H1 (cell line): ENCODE results near the gene TRIM47. TPM values are rescaled to one million over a fixed set of nuclear protein-coding genes. Genes with fewer than 3 reads are reported as not detected.

Source experiments
- CTCF ChIA-PET: fragments of 300-600 bp; sonication (Branson Sonifier 250); formaldehyde crosslinking; loops from one replicate; lab custom pipeline; 2021; ENCODE audit not compliant: partially characterized antibody; lab: Charles Lee
- POLR2A ChIA-PET: fragments of 300-600 bp; sonication (Branson Sonifier 250); formaldehyde crosslinking; loops from one replicate; lab custom pipeline; 2021; ENCODE audit warnings: inconsistent platforms; ENCODE audit not compliant: partially characterized antibody; lab: Charles Lee
- DNase-seq, 2 experiments: peaks; one replicate each; pipeline versions ENCODE4 v3.0.0 to v3.0.0-alpha.2; 2010 to 2022; ENCODE audit warnings: low spot score in 2 of 2, low read depth in 1 of 2, mixed read lengths in 1 of 2
- FAIRE-seq: peaks from 2 replicates; lab custom pipeline; 2011; peaks lifted over from hg19 to GRCh38; lab: Jason Lieb, UNC
- H2AFZ ChIP-seq: 2 replicates; pipeline ENCODE4 v1.8.1; 2012; ENCODE audit warnings: low read length, inconsistent platforms
- H2AK5ac ChIP-seq: 2 replicates; pipeline ENCODE4 v1.6.1; 2013; ENCODE audit warnings: low read depth, low read length
- H2BK120ac ChIP-seq: replicated peaks from 2 replicates; pipeline ENCODE3; 2013; ENCODE audit warnings: low read depth, low read length, inconsistent platforms
- H2BK12ac ChIP-seq: 2 replicates; pipeline ENCODE4 v1.6.1; 2013; ENCODE audit warnings: low read depth, low read length
- H2BK15ac ChIP-seq: 2 replicates; pipeline ENCODE4 v1.6.1; 2013; ENCODE audit warnings: low read length
- H2BK20ac ChIP-seq: 2 replicates; pipeline ENCODE4 v1.6.1; 2013; ENCODE audit warnings: low read length
- H2BK5ac ChIP-seq: 2 replicates; pipeline ENCODE4 v1.6.1; 2013; ENCODE audit warnings: low read depth, low read length
- H3K14ac ChIP-seq: 2 replicates; pipeline ENCODE4 v1.6.1; 2013; ENCODE audit warnings: inconsistent platforms; ENCODE audit not compliant: insufficient read length
- H3K18ac ChIP-seq: 2 replicates; pipeline ENCODE4 v1.6.1; 2013; ENCODE audit warnings: low read length; ENCODE audit errors: extremely low read depth
- H3K23ac ChIP-seq: 2 replicates; pipeline ENCODE4 v1.6.1; 2013; ENCODE audit warnings: inconsistent platforms; ENCODE audit not compliant: insufficient read length
- H3K23me2 ChIP-seq: 2 replicates; pipeline ENCODE4 v1.6.1; 2013; ENCODE audit warnings: low read depth, low read length
- H3K27ac ChIP-seq: 2 replicates; pipeline ENCODE4 v1.6.1; 2011; ENCODE audit warnings: low read depth, low read length, inconsistent platforms
- H3K27me3 ChIP-seq, 4 experiments: replicated peaks in 1 of 4; 1 replicate in 1 of 4; 2 replicates in 3 of 4; pipeline versions ENCODE4 v1.6.1 to v1.8.1; 2011 to 2013; ENCODE audit warnings: low read length in 3 of 4, mild to moderate bottlenecking in 3 of 4, inconsistent platforms in 2 of 4, mixed read lengths in 2 of 4, moderate library complexity in 1 of 4; ENCODE audit not compliant: control insufficient read depth in 3 of 4, insufficient read depth in 3 of 4; ENCODE audit errors: extremely low read depth in 1 of 4
- H3K36me3 ChIP-seq, 4 experiments: 2 replicates each; pipeline versions ENCODE4 v1.6.1 to v1.8.1; 2011 to 2013; ENCODE audit warnings: mild to moderate bottlenecking in 4 of 4, low read length in 3 of 4, moderate library complexity in 2 of 4, control low read depth in 1 of 4, inconsistent platforms in 1 of 4; ENCODE audit not compliant: insufficient read depth in 4 of 4, control insufficient read depth in 2 of 4
- H3K4ac ChIP-seq: replicated peaks from 2 replicates; pipeline ENCODE3; 2013; ENCODE audit warnings: low read length, low read depth, mixed read lengths, inconsistent platforms; ENCODE audit not compliant: insufficient read length
- H3K4me1 ChIP-seq, 4 experiments: replicated peaks in 1 of 4; 1 replicate in 1 of 4; 2 replicates in 3 of 4; pipeline versions ENCODE4 v1.6.1 to v1.8.1; 2011 to 2013; ENCODE audit warnings: low read length in 3 of 4, inconsistent platforms in 2 of 4, mixed read lengths in 1 of 4; ENCODE audit not compliant: insufficient read depth in 4 of 4, control insufficient read depth in 3 of 4
- H3K4me2 ChIP-seq, 2 experiments: 2 replicates each; pipeline versions ENCODE4 v1.6.1 to v1.8.1; 2011 to 2013; ENCODE audit warnings: low read depth in 2 of 2, low read length in 2 of 2, control low read depth in 1 of 2, inconsistent platforms in 1 of 2, mild to moderate bottlenecking in 1 of 2; ENCODE audit not compliant: insufficient read depth in 1 of 2
- H3K4me3 ChIP-seq, 4 experiments: fragments of 200-600, 300-600 bp in 1 of 4; sonication (generic), shearing (Covaris generic), sonication (Bioruptor Twin) in 1 of 4; 2 replicates each; pipeline versions ENCODE4 v1.5.1 to v1.8.1; 2011 to 2016; ENCODE audit warnings: low read length in 4 of 4, low read depth in 3 of 4, control low read depth in 2 of 4, inconsistent platforms in 2 of 4, mild to moderate bottlenecking in 2 of 4, mixed read lengths in 1 of 4, moderate library complexity in 1 of 4; ENCODE audit not compliant: insufficient read depth in 2 of 4; ENCODE audit errors: extremely low read depth in 1 of 4
- H3K56ac ChIP-seq: replicated peaks from 2 replicates; pipeline ENCODE3; 2013; ENCODE audit warnings: low read depth, mild to moderate bottlenecking, mixed read lengths, low read length, inconsistent platforms; ENCODE audit not compliant: insufficient read length
- H3K79me1 ChIP-seq: 2 replicates; pipeline ENCODE4 v1.6.1; 2013; ENCODE audit warnings: low read depth, low read length, control low read depth
- H3K79me2 ChIP-seq, 2 experiments: 2 replicates each; pipeline versions ENCODE4 v1.6.1 to v1.8.1; 2012 to 2013; ENCODE audit warnings: low read length in 2 of 2, mild to moderate bottlenecking in 2 of 2, inconsistent platforms in 1 of 2; ENCODE audit not compliant: insufficient read depth in 2 of 2, control insufficient read depth in 1 of 2
- H3K9ac ChIP-seq, 4 experiments: replicated peaks in 1 of 4; 1 replicate in 1 of 4; 2 replicates in 3 of 4; pipeline versions ENCODE4 v1.6.1 to v1.8.1; 2011 to 2013; ENCODE audit warnings: low read depth in 3 of 4, low read length in 3 of 4, control low read depth in 2 of 4, mild to moderate bottlenecking in 2 of 4, moderate library complexity in 2 of 4, inconsistent platforms in 1 of 4; ENCODE audit errors: extremely low read depth in 1 of 4
- H3K9me3 ChIP-seq, 2 experiments: 2 replicates each; pipeline versions ENCODE4 v1.6.1 to v1.8.1; 2012 to 2013; ENCODE audit warnings: mild to moderate bottlenecking in 2 of 2, moderate library complexity in 2 of 2, control low read depth in 1 of 2, inconsistent platforms in 1 of 2, low read depth in 1 of 2, low read length in 1 of 2, mixed read lengths in 1 of 2; ENCODE audit not compliant: insufficient read depth in 2 of 2
- H4K20me1 ChIP-seq, 2 experiments: replicated peaks in 1 of 2; 2 replicates each; pipeline versions ENCODE3 to v1.8.1; 2011 to 2013; ENCODE audit warnings: inconsistent platforms in 2 of 2, low read length in 2 of 2, mild to moderate bottlenecking in 1 of 2; ENCODE audit not compliant: insufficient read depth in 2 of 2, control insufficient read depth in 1 of 2
- H4K5ac ChIP-seq: 2 replicates; pipeline ENCODE4 v1.6.1; 2013; ENCODE audit warnings: low read length, low read depth, mixed read lengths, inconsistent platforms; ENCODE audit not compliant: insufficient read length
- H4K8ac ChIP-seq: 2 replicates; pipeline ENCODE4 v1.8.0; 2013; ENCODE audit warnings: mild to moderate bottlenecking, moderate library complexity, low read length, inconsistent platforms; ENCODE audit not compliant: insufficient read depth; ENCODE audit errors: extremely low read depth
- H4K91ac ChIP-seq: replicated peaks from 2 replicates; pipeline ENCODE3; 2013; ENCODE audit warnings: low read length, mixed read lengths, inconsistent platforms; ENCODE audit not compliant: insufficient read length
- JUN ChIP-seq: IDR thresholded peaks from 2 replicates; pipeline ENCODE4 v1.6.1; 2011; ENCODE audit warnings: low read depth, mild to moderate bottlenecking, improper control_type of control experiment, low read length
- YY1 ChIP-seq: IDR thresholded peaks from 2 replicates; pipeline ENCODE4 v1.6.1; 2011; ENCODE audit warnings: low read depth, mild to moderate bottlenecking, low read length
- WGBS, 2 experiments: shearing (Covaris generic) in 1 of 2; methylation state at CpG; one replicate each; pipeline versions ENCODE4 v1.1.6 to v1.1.7; 2013 to 2015; ENCODE audit warnings: low lambda C conversion rate in 2 of 2, mixed read lengths in 2 of 2, inconsistent platforms in 1 of 2, low coverage in 1 of 2, missing lambda C conversion rate in 1 of 2; ENCODE audit not compliant: insufficient replicate concordance in 2 of 2, insufficient coverage in 1 of 2, insufficient read length in 1 of 2; ENCODE audit errors: extremely low coverage in 1 of 2, missing lambda C conversion rate in 1 of 2; 5-methylcytosine and 5-hydroxymethylcytosine counted together
- polyA plus RNA-seq, 7 experiments: library from polyadenylated mRNA; depleted of rRNA in 3 of 7; stranded (reverse) in 5 of 7; unstranded in 2 of 7; fragments of >200 nt in 5 of 7; fragments of 200-250 nt in 2 of 7; gene quantifications; 1 replicate in 5 of 7; 2 replicates in 1 of 7; 4 replicates in 1 of 7; pipeline versions ENCODE4 v1.2.1 to v1.2.3, GENCODE V29; 2011 to 2013; ENCODE audit warnings: missing spikeins in 2 of 7, mixed read lengths in 2 of 7
- total RNA-seq: library from RNA; stranded (reverse); fragmentation: NEBNext Ultra II Directional; extraction: Animal tissue kit (Norgen Biotek cat#: 25700); gene quantifications from 2 replicates; pipeline ENCODE4 v1.2.1, GENCODE V29; 2021

TRIM47 gene
- total and polyA plus RNA-seq, 2 of the 8 experiments (the other 6 are each of a cell fraction or from before 2014, with no cell fraction given) = 6.3 to 6.4 TPM

DNA sequence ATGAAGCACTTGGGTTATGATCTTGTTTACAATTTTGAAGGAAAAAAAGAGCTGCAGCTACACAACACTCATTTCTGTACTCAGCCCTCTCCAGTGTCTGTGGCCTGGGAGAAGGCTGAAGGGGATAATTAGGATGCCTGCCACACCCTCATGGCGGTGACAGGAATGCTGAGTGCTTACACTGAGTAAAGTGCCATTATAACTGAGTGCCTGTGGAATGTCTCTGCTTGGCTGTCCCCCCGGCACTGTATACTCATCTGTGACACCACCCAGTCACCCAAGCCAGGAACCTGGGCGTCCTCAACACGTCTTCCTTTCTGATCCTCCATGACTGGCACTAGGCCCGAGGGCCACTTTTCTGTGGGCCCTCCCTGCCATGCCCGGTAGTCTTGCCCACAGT lies 29.8 kb upstream of the TRIM47 start:
- DNase-seq (no peak), FAIRE-seq (no peak)
- no peak overlapping the region for H3K18ac ChIP-seq
- H3K4ac ChIP-seq = no peak overlapping the region
- no peak overlapping the region for H2BK12ac ChIP-seq
- no peak overlapping the region for H2AK5ac ChIP-seq
- H3K4me3 ChIP-seq = no peak overlapping the region
- H2BK5ac ChIP-seq = no peak overlapping the region
- H4K91ac ChIP-seq = no peak overlapping the region
- H3K14ac ChIP-seq = no peak overlapping the region
- no peak overlapping the region for H2BK20ac ChIP-seq
- TF ChIP-seq YY1 (no peak), JUN (no peak)
- H3K36me3 ChIP-seq = no peaks in the 10 kb centered on the region
- no peaks in the 10 kb centered on the region; the same call in 1 of the 2 replicates for H3K79me1 ChIP-seq
- H3K4me1 ChIP-seq = no peaks in the 10 kb centered on the region; a peak in 2 of 7 replicates
- no peak overlapping the region for H2AFZ ChIP-seq
- H3K27me3 ChIP-seq = no peaks in the 10 kb centered on the region
- no peak overlapping the region for H2BK15ac ChIP-seq
- ChIA-PET CTCF (interaction anchor here (0.6 to 51.3 kb wide), 6 partner anchors 14 to 699 kb away, joined by 3 to 885 read pairs (median 6); partner anchors contain the start of gene CDK3), POLR2A (interaction anchor here (1.0 kb wide), 1 partner anchor 16 kb away, joined by 3 read pairs; no protein-coding TSS in a partner anchor)
- H2BK120ac ChIP-seq = no peak overlapping the region
- no peak overlapping the region for H3K56ac ChIP-seq
- H4K20me1 ChIP-seq = peaks cover 0 to 2% of the 10 kb centered on the region in 2 experiments
- WGBS, 2 experiments = 89% methylated on average over 6 of the region's 6 CpGs; no CpG with 5 or more reads in 1 of the 2 experiments
- H3K9ac ChIP-seq = no peak overlapping the region; a peak in 1 of 7 replicates
- no peak overlapping the region for H3K27ac ChIP-seq
- H4K5ac ChIP-seq = no peak overlapping the region
- H3K9me3 ChIP-seq = no peaks in the 10 kb centered on the region
- no peak overlapping the region for H3K23ac ChIP-seq
- no peak overlapping the region for H4K8ac ChIP-seq
- H3K4me2 ChIP-seq = no peak overlapping the region
- H3K79me2 ChIP-seq = peaks cover 0 to 10% of the 10 kb centered on the region in 2 experiments; a peak in 2 of 4 replicates
- H3K23me2 ChIP-seq = peaks cover 3% of the 10 kb centered on the region; the same call in 1 of the 2 replicates
